Measurements from ENCODE around the gene RBM33. TPM values are rescaled to one million over a fixed set of nuclear protein-coding genes. Genes with fewer than 3 reads are reported as not detected.

The RBM33 gene
- total and polyA plus RNA-seq, 2 of the 4 experiments (the other 2 are of a cell fraction) = 7.3 to 10.8 TPM

- no peak overlapping the region for H4K91ac ChIP-seq (ENCODE audit: insufficient read depth, low read depth, low read length)
- peaks cover 37% of the 10 kb centered on the region for H3K36me3 ChIP-seq (ENCODE audit: control insufficient read depth, insufficient read depth, low read length)
- H3K79me1 ChIP-seq (ENCODE audit: low read depth in 1 of 2, low read length in 2 of 2) = peaks cover 16 to 27% of the 10 kb centered on the region in 2 experiments
- ATAC-seq (ENCODE audit: low read depth) (no peak), DNase-seq (no peak)
- H3K23ac ChIP-seq (ENCODE audit: low read depth, low read length) = no peak overlapping the region
- H2BK5ac ChIP-seq (ENCODE audit: low read depth, low read length, poor library complexity, severe bottlenecking) = no peak overlapping the region
- dilution Hi-C loops (cut with HindIII; ENCODE audit: low sequenced_read_pairs, unreplicated experiment) (no loop called here), intact Hi-C loops (cut with micrococcal nuclease) (no loop called here), in situ Hi-C loops (cut with MboI; ENCODE audit: low sequenced_read_pairs) (no loop called here)
- H3K56ac ChIP-seq (ENCODE audit: extremely low read depth, insufficient read depth, low read length) = no peak overlapping the region
- H3K4me2 ChIP-seq (ENCODE audit: low read depth, low read length) = no peak overlapping the region
- H3K18ac ChIP-seq (ENCODE audit: low read depth, low read length) = no peak overlapping the region
- POLR2A ChIA-PET (ENCODE audit: unreplicated experiment) = no interaction called here
- no peaks in the 10 kb centered on the region for H3K27me3 ChIP-seq (ENCODE audit: control insufficient read depth, insufficient read depth, low read length)
- H4K8ac ChIP-seq (ENCODE audit: low read depth in 2 of 2, low read length in 2 of 2) = no peak overlapping the region
- no peak overlapping the region for H2BK120ac ChIP-seq (ENCODE audit: low read depth, low read length)
- H2BK20ac ChIP-seq (ENCODE audit: low read depth, low read length) = no peak overlapping the region
- no peak overlapping the region for H3K27ac ChIP-seq (ENCODE audit: insufficient read depth, low read length)
- no peak overlapping the region for H3K4ac ChIP-seq (ENCODE audit: low read depth, low read length)
- no peak overlapping the region for H3K9ac ChIP-seq (ENCODE audit: low read depth, low read length)
- CTCF ChIA-PET = no interaction called here
- BruUV-seq (replicated peaks) = no TSS peak
- no peak for TF ChIP-seq CTCF (conservative IDR thresholded peaks at IDR 0.05; ENCODE audit: low read depth, low read length)
- no peak for TF ChIP-seq BHLHE40 (IDR thresholded peaks at IDR 0.05; ENCODE audit: low read depth, low read length)
- TF ChIP-seq FOS (IDR thresholded peaks at IDR 0.05; ENCODE audit: low read depth, low read length) = no peak
- TF ChIP-seq CEBPB (IDR thresholded peaks at IDR 0.05; ENCODE audit: low read depth, low read length) = no peak
- no peak for TF ChIP-seq MXI1 (IDR thresholded peaks at IDR 0.05; ENCODE audit: borderline replicate concordance, low read depth, low read length)
- no peak for TF ChIP-seq USF2 (IDR thresholded peaks at IDR 0.05; ENCODE audit: low read depth, low read length)
- TF ChIP-seq MAZ (IDR thresholded peaks at IDR 0.05; ENCODE audit: borderline replicate concordance, low read depth, low read length) = no peak
- TF ChIP-seq ELK1 (IDR thresholded peaks at IDR 0.05; ENCODE audit: borderline replicate concordance, low read depth, low read length) = no peak
- no peak for TF ChIP-seq RFX5 (IDR thresholded peaks at IDR 0.05; ENCODE audit: low read depth, low read length)
- TF ChIP-seq NFE2L2 (IDR thresholded peaks at IDR 0.05; ENCODE audit: low read depth, low read length) = no peak
- no peak for TF ChIP-seq MAFK (IDR thresholded peaks at IDR 0.05; ENCODE audit: low read depth, low read length)
- TF ChIP-seq POLR2A (IDR thresholded peaks at IDR 0.05; ENCODE audit: low read depth, low read length) = no peak
- no peak for TF ChIP-seq RAD21 (IDR thresholded peaks at IDR 0.05; ENCODE audit: low read length)
- no peak for TF ChIP-seq RCOR1 (IDR thresholded peaks at IDR 0.05; ENCODE audit: insufficient replicate concordance, low read length)
- no peak for TF ChIP-seq SMC3 (IDR thresholded peaks at IDR 0.05; ENCODE audit: low read depth, low read length)
- TF ChIP-seq CHD1 (IDR thresholded peaks at IDR 0.05; ENCODE audit: low read depth, low read length) = no peak
- no peaks in the 10 kb centered on the region for H3K9me3 ChIP-seq (ENCODE audit: control insufficient read depth, insufficient read depth, low read length)
- H4K5ac ChIP-seq (ENCODE audit: low read depth, low read length) = no peak overlapping the region
- peaks cover 15% of the 10 kb centered on the region; the same call in 1 of the 2 replicates for H4K20me1 ChIP-seq (ENCODE audit: insufficient read depth, low read length)
- no peak overlapping the region for H2BK15ac ChIP-seq (ENCODE audit: low read depth, low read length)
- H3K4me1 ChIP-seq (ENCODE audit: control insufficient read depth, insufficient read depth, low read length) = no peaks in the 10 kb centered on the region
- no peak overlapping the region for H2AFZ ChIP-seq (replicated peaks; ENCODE audit: low read length, poor library complexity)
- 80% methylated on average over 1 of the region's 17 CpGs; no CpG with 5 or more reads in 1 of the 2 experiments for WGBS, 2 experiments (ENCODE audit: extremely low coverage in 2 of 2, insufficient read length in 1 of 2)
- no peak overlapping the region for H3K14ac ChIP-seq (replicated peaks; ENCODE audit: low read depth, low read length)
- no peak overlapping the region for H3K4me3 ChIP-seq (ENCODE audit: insufficient read depth, low read depth, low read length)
- no peak overlapping the region for H2AK9ac ChIP-seq (replicated peaks; ENCODE audit: low read depth, low read length, poor library complexity)
- H3K9me1 ChIP-seq (ENCODE audit: insufficient read depth, low read length) = 0 out of 2 replicates have a peak, but pooled peaks cover 4% of the 10 kb centered on the region
- no peak overlapping the region for H2AK5ac ChIP-seq (ENCODE audit: low read depth, low read length)
These were observed 100.7 kb downstream of the RBM33 start for GRCh38 chr7:155744971-155745683.
